HG03060 (cell line): ENCODE data around the gene STIMATE.

Experiments
- ATAC-seq: cut with Tn5 transposase; IDR thresholded peaks from one replicate; pipeline ENCODE4 v1.9.1; 2021; ENCODE audit warnings: low read depth, moderate number of reproducible peaks; ENCODE audit not compliant: unreplicated experiment

The STIMATE gene

DNA sequence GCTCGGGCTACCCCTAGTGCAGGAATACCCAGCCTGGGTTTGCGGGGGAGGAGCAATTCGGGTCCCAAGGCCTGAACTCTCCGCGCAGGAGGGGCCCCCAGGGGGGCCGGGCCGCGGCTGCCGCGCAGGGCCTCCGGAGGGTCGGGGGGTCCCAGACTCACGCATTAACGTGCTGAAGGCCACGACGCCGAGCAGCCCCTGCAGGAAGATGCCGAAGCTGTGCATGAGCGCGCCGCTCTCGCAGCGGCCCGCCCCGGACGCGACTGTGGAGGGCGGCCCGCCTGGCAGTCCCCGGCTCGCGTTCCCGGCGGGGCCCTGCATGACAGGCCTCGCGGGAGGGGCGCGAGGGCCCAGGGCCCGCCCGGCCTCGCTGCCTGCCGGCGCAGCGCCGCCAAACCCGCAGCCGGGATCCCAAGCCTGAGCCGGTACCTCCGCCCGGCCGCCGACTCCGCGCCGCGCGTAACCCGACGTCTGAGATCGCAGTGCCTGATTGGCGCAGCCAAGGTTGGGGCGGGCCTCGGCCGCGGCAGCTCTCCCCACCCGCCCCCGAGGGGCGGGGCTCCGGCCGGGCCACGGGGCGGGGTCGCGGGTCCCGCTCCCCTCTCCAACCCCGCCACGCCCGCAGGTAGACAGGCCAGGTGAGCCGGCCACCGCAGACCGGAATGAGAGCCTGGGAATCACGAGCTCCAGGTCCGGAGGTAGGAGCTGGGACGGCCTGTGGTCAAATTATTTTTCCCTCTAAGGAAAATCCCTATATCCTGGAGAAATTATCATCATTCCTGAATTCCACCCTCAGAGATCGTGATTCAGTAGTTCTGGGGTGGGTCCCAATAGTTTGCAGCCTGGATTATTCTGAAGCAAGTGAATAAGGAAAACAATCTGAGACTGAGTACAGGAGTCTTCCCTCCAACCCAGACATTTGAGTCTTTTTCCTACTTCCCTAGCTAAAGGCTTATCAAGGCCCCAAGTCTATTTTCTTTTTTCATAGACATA, at the start of gene STIMATE:
Gene STIMATE, minus strand, starts transcription at position 419 of the 993 bp plus-strand sequence. Its CDS starts 98 bp downstream, at position 321.
- ATAC-seq: peak; percentile 68

DNA sequence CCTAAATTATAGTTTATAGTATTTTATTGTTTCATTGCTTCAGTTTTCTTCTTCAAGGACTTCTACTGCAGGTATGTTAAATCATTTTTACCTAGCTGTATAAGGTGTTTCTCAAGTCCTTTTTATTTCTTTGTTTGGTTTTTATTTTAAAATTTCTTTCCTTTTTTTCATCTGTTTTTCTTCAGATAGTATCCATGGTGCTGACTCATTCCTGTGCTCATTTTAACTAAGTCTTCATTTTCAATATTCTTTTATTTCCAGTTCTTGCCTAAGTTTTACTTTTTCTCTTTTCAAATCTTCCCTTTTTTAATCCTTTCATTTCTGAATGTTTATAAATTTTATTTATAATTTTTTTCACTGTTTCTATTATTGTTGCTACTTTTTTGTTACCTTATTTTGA, 42.3 kb upstream of the STIMATE start:
- ATAC-seq: no peak

DNA sequence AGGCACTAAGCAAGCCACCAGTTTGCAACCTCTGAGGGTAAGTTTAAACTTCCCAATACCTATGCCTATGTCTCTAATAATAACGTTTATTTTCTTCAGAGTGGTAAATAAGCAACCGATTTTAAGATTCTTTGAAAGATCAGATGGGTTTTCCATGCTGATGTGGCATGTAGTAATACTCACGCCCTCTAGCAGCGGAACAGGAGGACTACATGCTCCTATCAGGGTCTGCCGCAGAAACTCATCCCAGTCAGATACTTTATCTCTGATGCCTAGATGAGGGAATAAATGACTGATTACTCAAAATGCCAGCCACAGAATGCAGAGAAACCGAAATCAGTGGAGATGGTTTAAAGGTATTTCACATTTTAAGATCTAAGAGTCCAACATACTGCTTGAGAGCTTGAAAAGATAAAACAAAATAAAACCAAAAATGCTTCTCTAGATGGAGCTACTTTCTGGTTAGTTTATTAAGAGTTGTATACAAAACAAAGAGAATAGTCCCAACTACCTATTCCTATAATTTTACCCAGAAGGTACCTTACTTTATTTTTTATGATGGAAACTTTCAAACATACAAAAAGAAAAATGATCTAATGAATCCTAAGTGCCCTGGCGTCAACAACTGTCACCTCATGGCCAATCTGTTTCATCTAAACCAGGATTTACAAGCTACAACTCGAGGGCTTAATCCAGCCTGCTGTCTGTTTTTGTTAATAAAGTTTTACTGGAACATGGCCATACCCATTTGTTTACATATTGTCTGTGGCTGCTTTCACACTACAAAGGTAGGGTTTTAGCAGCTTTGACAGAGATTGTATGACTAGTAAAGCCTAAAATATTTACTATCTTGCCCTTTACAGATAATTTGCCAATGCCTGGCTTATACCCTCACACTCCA, 37.5 kb upstream of the STIMATE start:
- no peak for ATAC-seq

DNA sequence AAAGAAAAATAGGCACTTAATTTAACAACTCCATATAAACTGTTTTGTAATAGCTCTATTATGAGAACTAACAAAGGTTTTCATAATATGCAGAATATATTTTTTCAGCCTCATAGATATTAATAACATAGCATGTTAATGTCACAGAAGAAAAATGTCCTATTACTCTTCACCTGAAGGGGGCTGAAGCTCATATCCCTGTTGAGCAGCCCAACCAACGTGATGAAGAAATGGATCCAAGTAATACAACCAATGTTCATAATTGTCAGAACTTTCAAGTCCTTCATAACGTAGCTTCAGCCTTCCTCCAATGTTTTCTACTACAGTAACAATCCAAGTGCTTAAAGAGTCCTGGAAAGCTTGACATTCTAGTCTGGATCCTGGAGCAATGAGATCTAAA, 34.5 kb upstream of the STIMATE start:
- ATAC-seq: no peak

- ATAC-seq: no peak
Measured at GRCh38 chr3:52931328-52931727, 34.0 kb upstream of the STIMATE start.

GRCh38 chr3:52930748-52931147, 33.4 kb upstream of the STIMATE start:
- no peak for ATAC-seq

DNA sequence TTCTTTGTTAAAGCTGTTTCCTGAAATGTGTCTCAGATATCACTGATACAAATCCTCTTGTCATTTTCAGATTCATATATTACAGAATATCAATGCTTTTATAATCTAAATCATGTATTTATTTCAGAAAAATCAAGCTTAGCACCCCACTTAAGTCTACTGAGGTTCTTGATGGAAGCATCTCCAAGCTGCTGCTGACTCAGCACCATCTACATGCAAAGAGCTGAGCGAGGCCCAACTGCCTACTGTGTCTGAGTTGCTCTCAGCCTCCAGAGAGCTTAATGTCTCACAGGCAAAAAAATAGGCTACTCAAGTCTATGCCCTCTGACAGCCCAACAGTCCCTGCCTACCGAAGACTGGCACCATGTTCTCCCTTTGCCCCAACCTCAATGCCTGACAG, 29.2 kb upstream of the STIMATE start:
- ATAC-seq: no peak

GRCh38 chr3:52925405-52926313, 28.3 kb upstream of the STIMATE start:
- ATAC-seq: no peak

GRCh38 chr3:52923963-52924362, 26.6 kb upstream of the STIMATE start:
- ATAC-seq: no peak

DNA sequence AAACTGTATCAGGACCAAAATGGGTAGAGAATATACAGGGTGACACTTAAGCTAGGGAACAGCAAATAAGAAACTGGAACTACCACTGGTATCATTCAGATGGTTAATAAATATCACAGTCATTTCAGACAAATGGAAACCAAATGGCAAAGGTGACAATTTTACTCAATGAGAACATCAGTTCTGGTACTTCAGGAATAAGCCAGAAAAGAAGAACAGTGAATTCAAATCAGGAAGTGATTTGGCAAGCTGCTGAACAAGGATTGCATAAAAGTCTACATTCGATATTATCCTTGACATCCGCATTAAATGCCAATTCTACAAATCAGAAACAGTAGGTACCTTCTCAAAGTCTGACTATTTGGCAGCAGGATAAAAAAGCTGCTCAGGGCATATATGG, 23.5 kb upstream of the STIMATE start:
- ATAC-seq: no peak

GRCh38 chr3:52917044-52917443, 19.7 kb upstream of the STIMATE start:
- no peak for ATAC-seq

- ATAC-seq: no peak
Measured at GRCh38 chr3:52915294-52915693, 17.9 kb upstream of the STIMATE start.

GRCh38 chr3:52912885-52913731, 15.8 kb upstream of the STIMATE start:
- no peak for ATAC-seq

GRCh38 chr3:52910823-52911222, 13.5 kb upstream of the STIMATE start:
- ATAC-seq: no peak

DNA sequence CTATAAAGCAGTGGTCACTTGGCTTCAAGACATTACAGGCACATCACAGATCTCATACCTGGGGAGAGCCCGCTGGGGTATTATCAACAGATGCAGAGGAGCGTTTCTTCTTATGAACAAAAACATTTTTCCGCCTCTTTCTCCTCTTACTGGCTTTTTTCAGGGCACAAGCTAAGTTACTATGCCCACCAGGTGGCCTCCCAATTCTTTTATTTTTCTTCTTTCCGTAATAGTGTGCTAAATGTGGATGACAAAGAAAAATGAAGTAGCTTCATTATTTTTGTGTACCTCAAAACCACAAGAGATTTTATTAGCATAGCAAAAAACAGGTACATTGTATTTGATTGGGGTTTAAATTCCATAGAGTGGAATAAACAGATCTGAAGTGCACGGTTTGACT, 10.1 kb upstream of the STIMATE start:
- ATAC-seq: no peak

DNA sequence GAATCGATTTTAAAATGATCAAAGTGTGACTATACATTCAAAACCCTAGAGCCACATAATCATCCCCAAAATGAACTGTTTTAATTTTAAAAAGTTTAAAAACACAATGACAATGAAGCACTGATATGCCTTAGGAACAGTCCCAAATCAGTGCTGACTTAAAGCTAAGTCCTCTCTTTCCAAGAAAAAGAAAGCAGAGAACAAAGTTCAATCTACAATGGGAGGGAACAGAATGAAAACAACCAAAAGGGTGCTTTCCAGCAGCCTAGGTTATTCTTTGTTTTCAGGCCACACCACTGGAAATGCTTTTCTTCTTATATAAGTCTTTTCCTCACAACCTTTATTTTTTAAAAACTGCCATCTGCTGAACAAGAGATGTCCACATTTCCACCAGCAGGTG, 7.2 kb upstream of the STIMATE start:
- ATAC-seq: no peak

GRCh38 chr3:52904000-52904399, 6.7 kb upstream of the STIMATE start:
- no peak for ATAC-seq

DNA sequence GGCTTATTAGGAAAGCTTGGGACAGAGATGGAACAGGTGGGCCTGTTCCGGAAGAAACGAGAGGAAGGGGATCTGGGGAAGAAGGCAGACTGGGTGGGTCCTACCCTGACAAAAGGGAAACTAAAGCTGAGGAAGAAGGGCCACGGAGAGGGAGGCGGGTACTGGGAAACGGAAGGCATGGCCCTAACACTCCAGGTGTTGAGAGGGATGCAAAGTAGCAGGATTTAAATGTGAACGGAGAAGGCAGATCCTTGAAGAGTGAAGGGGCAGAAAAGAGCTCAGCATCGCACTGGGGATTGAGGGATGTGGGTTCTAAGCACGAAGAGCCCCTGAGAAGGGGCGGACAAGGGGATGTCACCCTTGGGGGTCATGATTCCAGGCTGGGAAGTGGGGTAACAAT, 735 bp downstream of the STIMATE start:
- no peak for ATAC-seq

DNA sequence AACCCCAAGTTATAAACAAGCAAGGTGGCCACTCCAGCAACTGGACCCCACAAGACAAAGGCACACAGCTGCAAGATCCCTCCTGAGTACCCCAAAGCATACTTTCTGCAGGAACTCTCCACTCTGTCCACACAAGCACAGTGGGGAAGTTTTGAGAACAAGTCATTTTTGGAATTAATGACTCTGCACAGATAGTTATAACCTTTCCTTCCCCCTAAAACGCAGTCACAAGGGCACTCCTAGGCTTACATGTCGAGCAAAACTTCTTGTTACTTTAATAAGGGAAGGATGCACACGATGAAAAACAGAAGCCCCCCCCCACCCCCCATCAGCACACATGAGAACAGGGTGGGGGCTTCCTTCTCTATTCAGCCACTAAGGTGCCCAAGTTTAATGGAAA, 1.2 kb downstream of the STIMATE start:
- no peak for ATAC-seq
